ENCODE measurements around the gene MAGED2.
"Not testable (repeated sequence)": the region's sequence is repeated elsewhere in the genome, so short reads cannot be mapped to it uniquely, and the experiment has no call there.

The MAGED2 gene

GRCh38 chrX:54819201-54819600 is 11.7 kb downstream of the MAGED2 start:
- DNase-seq (ENCODE audit: low spot score): no peak

GRCh38 chrX:54820737-54821136 is 13.2 kb downstream of the MAGED2 start:
- DNase-seq (ENCODE audit: low spot score): no peak

GRCh38 chrX:54821310-54821709 is 13.8 kb downstream of the MAGED2 start:
- no peak for DNase-seq (ENCODE audit: low spot score)

GRCh38 chrX:54824195-54824594 is 16.6 kb downstream of the MAGED2 start:
- DNase-seq (ENCODE audit: low spot score): no peak

GRCh38 chrX:54824722-54825121 is 17.2 kb downstream of the MAGED2 start:
- no peak for DNase-seq (ENCODE audit: low spot score)

- no peak for DNase-seq (ENCODE audit: low spot score)
Measured at GRCh38 chrX:54825716-54826438, 18.3 kb downstream of the MAGED2 start.

GRCh38 chrX:54826598-54826997 is 19.1 kb downstream of the MAGED2 start:
- no peak for DNase-seq (ENCODE audit: low spot score)

- no peak for DNase-seq (ENCODE audit: low spot score)
Measured at GRCh38 chrX:54838583-54838982, 31.0 kb downstream of the MAGED2 start.

- not testable (repeated sequence) for DNase-seq (ENCODE audit: low spot score)
Measured at GRCh38 chrX:54841184-54841874, 33.8 kb downstream of the MAGED2 start.

- DNase-seq (ENCODE audit: low spot score): no peak
Measured at GRCh38 chrX:54842607-54843006, 35.1 kb downstream of the MAGED2 start.

- no peak for DNase-seq (ENCODE audit: low spot score)
Measured at GRCh38 chrX:54843050-54843449, 35.5 kb downstream of the MAGED2 start.

- DNase-seq (ENCODE audit: low spot score): not testable (repeated sequence)
Measured at GRCh38 chrX:54847700-54848099, 40.2 kb downstream of the MAGED2 start.

- no peak for DNase-seq (ENCODE audit: low spot score)
Measured at GRCh38 chrX:54865208-54865607, 57.7 kb downstream of the MAGED2 start.
